Suprapubic skin (tissue), 4 donors: ENCODE results near the gene HASPIN.

Experiments
- EP300 ChIP-seq: sonication (generic); formaldehyde crosslinking; IDR thresholded peaks from one replicate; pipeline ENCODE4 v1.6.1; 2017; ENCODE audit warnings: antibody characterized with exemption
- POLR2A ChIP-seq, 2 donors: fragments of 450-650 bp; IDR thresholded peaks; one replicate each; pipeline ENCODE4 v1.6.1; 2017; ENCODE audit warnings: antibody characterized with exemption in 2 of 2, mild to moderate bottlenecking in 2 of 2, moderate library complexity in 2 of 2
- POLR2AphosphoS5 ChIP-seq, 3 donors: sonication (generic); formaldehyde crosslinking; IDR thresholded peaks; one replicate each; pipeline ENCODE4 v1.6.1; 2017; ENCODE audit warnings: antibody characterized with exemption in 3 of 3
- TF ChIP-seq, protein P1 (sequence below), 2 donors: fragments of 200-600 bp in 1 of 2; fragments of 450-650 bp in 1 of 2; sonication (generic) in 1 of 2; IDR thresholded peaks; one replicate each; pipeline ENCODE4 v1.5.1; 2016 to 2019; ENCODE audit warnings: antibody characterized with exemption in 2 of 2, mild to moderate bottlenecking in 1 of 2, moderate library complexity in 1 of 2

DNA sequence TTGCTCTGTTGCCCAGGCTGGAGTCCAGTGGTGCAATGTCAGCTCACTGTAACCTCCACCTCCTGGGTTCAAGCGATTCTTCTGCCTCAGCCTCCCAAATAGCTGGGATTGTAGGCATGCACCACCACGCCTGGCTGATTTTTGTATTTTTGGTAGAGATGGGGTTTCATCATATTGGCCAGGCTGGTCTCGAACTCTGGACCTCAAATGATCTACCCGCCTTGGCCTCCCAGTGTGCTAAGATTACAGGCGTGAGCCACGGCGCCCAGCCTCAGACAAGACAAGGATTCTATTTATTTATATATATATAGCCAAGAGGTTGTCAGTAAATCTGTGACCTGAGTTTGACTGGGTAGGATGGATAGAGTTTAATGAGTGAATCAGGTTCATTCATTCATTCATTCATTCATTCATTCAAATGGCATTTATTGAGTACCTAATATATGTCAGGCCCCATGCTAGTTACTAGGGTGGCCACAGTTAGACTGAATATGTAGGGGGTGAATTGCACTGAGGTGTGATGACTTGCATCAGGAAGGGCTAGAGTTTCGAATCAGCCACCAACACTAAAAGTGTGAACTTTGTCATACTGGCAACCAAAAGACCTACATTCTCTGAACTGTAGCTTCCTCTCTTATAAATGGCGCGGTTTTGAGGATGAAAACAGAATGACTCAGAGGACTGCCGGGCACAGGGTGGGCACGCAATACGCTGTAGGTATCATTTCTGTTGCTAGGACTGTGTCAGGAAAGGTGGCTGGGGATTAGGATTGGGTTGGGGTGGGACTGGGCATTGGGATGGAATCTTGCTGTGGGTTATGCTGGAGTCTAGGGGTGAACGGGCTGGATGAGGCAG is 39.4 kb downstream of the HASPIN start:
- TF ChIP-seq, protein P1, sequence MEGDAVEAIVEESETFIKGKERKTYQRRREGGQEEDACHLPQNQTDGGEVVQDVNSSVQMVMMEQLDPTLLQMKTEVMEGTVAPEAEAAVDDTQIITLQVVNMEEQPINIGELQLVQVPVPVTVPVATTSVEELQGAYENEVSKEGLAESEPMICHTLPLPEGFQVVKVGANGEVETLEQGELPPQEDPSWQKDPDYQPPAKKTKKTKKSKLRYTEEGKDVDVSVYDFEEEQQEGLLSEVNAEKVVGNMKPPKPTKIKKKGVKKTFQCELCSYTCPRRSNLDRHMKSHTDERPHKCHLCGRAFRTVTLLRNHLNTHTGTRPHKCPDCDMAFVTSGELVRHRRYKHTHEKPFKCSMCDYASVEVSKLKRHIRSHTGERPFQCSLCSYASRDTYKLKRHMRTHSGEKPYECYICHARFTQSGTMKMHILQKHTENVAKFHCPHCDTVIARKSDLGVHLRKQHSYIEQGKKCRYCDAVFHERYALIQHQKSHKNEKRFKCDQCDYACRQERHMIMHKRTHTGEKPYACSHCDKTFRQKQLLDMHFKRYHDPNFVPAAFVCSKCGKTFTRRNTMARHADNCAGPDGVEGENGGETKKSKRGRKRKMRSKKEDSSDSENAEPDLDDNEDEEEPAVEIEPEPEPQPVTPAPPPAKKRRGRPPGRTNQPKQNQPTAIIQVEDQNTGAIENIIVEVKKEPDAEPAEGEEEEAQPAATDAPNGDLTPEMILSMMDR (IDR thresholded peaks at IDR 0.05): no peak
- TF ChIP-seq POLR2A (IDR thresholded peaks at IDR 0.05) (no peak), POLR2AphosphoS5 (IDR thresholded peaks at IDR 0.05) (no peak), EP300 (no peak)
